Lung (tissue), 12 donors: Measurements from ENCODE around the gene WDR20. TPM values are rescaled to one million over a fixed set of nuclear protein-coding genes. Genes with fewer than 3 reads are reported as not detected.
"Not testable (repeated sequence)": the region's sequence is repeated elsewhere in the genome, so short reads cannot be mapped to it uniquely, and the experiment has no call there.

Experiments
- ATAC-seq: fragments of 200-7000 bp; cut with Tn5 transposase; one replicate; pipeline ENCODE4 v1.9.1; 2020; ENCODE audit warnings: moderate number of reproducible peaks; ENCODE audit not compliant: insufficient read depth, low FRiP score
- DNase-seq, 3 donors: peaks; one replicate each; pipeline ENCODE4 v3.0.0-alpha.2; 2013 to 2017
- H3K27ac ChIP-seq, 2 donors: one replicate each; pipeline ENCODE4 v1.5.1; 2013; ENCODE audit warnings: mild to moderate bottlenecking in 2 of 2, moderate library complexity in 2 of 2, control low read depth in 1 of 2, inconsistent platforms in 1 of 2, low read depth in 1 of 2, low read length in 1 of 2
- H3K27me3 ChIP-seq, 3 donors: one replicate each; pipeline ENCODE4 v1.5.1; 2013; ENCODE audit warnings: low read length in 2 of 3; ENCODE audit not compliant: control insufficient read depth in 3 of 3, insufficient read depth in 3 of 3
- H3K36me3 ChIP-seq, 4 donors: one replicate each; pipeline ENCODE4 v1.5.1; 2013; ENCODE audit warnings: low read length in 4 of 4, mild to moderate bottlenecking in 1 of 4, moderate library complexity in 1 of 4; ENCODE audit not compliant: control insufficient read depth in 4 of 4, insufficient read depth in 4 of 4
- H3K4me1 ChIP-seq, 5 donors: one replicate each; pipeline ENCODE4 v1.5.1; 2013; ENCODE audit warnings: low read length in 5 of 5, mild to moderate bottlenecking in 2 of 5, moderate library complexity in 1 of 5; ENCODE audit not compliant: control insufficient read depth in 5 of 5, insufficient read depth in 5 of 5
- H3K4me3 ChIP-seq: one replicate; pipeline ENCODE4 v1.5.1; 2013; ENCODE audit warnings: mild to moderate bottlenecking, control low read depth, moderate library complexity
- H3K9ac ChIP-seq, 2 donors: one replicate each; pipeline ENCODE4 v1.5.1; 2013; ENCODE audit warnings: low read length in 2 of 2, control low read depth in 1 of 2; ENCODE audit not compliant: insufficient read depth in 1 of 2
- H3K9me3 ChIP-seq, 4 donors: one replicate each; pipeline ENCODE4 v1.5.1; 2013; ENCODE audit warnings: low read length in 3 of 4, mild to moderate bottlenecking in 1 of 4, moderate library complexity in 1 of 4; ENCODE audit not compliant: control insufficient read depth in 4 of 4, insufficient read depth in 3 of 4
- CTCF ChIP-seq: IDR thresholded peaks from 2 replicates; pipeline ENCODE4 v1.5.1; 2012; ENCODE audit warnings: mild to moderate bottlenecking; ENCODE audit errors: control extremely low read depth, extremely low read depth
- WGBS, 2 donors: extraction: QIAGEN DNeasy Blood & Tissue Kit; methylation state at CpG; one replicate each; pipeline ENCODE4 v1.1.7; 2013; 5-methylcytosine and 5-hydroxymethylcytosine counted together
- polyA plus RNA-seq, 2 donors: library from polyadenylated mRNA; stranded (reverse); fragments of 200-250 nt; gene quantifications; one replicate each; pipeline ENCODE4 v1.2.1, GENCODE V29; 2013
- total RNA-seq, 2 donors: library from RNA; depleted of rRNA in 1 of 2; stranded (reverse); fragments of >200 nt in 1 of 2; gene quantifications; one replicate each; pipeline ENCODE4 v1.2.1, GENCODE V29; 2014 to 2021
- donor health status: control.
- donor health status: control.
- donor health status: Bipolar disorder and iron deficiency.
- donor health status: healthy.
- donor health status: DM: yes; HTN: yes; CAD: no.

The WDR20 gene
- total and polyA plus RNA-seq, 4 donors = 10.3 to 30.7 (median 19.7) TPM

GRCh38 chr14:102150083-102150482 is 10.4 kb downstream of the WDR20 start:
- WGBS, 2 donors = 94 to 96% methylated on average over 7 of the region's 7 CpGs

GRCh38 chr14:102150744-102151143 is 11.0 kb downstream of the WDR20 start:
- ATAC-seq = no peak
- H3K4me1 ChIP-seq = peaks cover 0 to 13% (median 0%) of the 10 kb centered on the region in 5 donors
- H3K9me3 ChIP-seq = no peaks in the 10 kb centered on the region
- TF ChIP-seq CTCF = no peak
- no peak for DNase-seq
- WGBS, 2 donors = 90 to 97% methylated on average over 1 of the region's 1 CpG
- H3K36me3 ChIP-seq = peaks cover 0 to 4% (median under 1%) of the 10 kb centered on the region in 4 donors
- no peak overlapping the region for H3K27ac ChIP-seq
- no peak overlapping the region for H3K9ac ChIP-seq
- H3K4me3 ChIP-seq = no peak overlapping the region
- H3K27me3 ChIP-seq = no peaks in the 10 kb centered on the region

More at GRCh38 chr14:102150083-102150482, 10.4 kb downstream of the WDR20 start:
- H3K36me3 ChIP-seq = peaks cover 0 to 4% (median under 1%) of the 10 kb centered on the region in 4 donors
- TF ChIP-seq CTCF = no peak
- DNase-seq (no peak), ATAC-seq (no peak)
- no peaks in the 10 kb centered on the region for H3K9me3 ChIP-seq
- no peak overlapping the region for H3K4me3 ChIP-seq
- H3K4me1 ChIP-seq = peaks cover 0 to 10% (median 0%) of the 10 kb centered on the region in 5 donors
- H3K27me3 ChIP-seq = no peaks in the 10 kb centered on the region
- H3K27ac ChIP-seq = no peak overlapping the region
- no peak overlapping the region for H3K9ac ChIP-seq

- 95 to 97% methylated on average over 3 of the region's 3 CpGs for WGBS, 2 donors
- not testable (repeated sequence) for DNase-seq, H3K27me3 ChIP-seq, H3K36me3 ChIP-seq, H3K9me3 ChIP-seq, H3K4me3 ChIP-seq, H3K27ac ChIP-seq, ATAC-seq, H3K9ac ChIP-seq
- peaks cover 0 to 10% (median 0%) of the 10 kb centered on the region in 5 donors for H3K4me1 ChIP-seq
Measured at GRCh38 chr14:102151411-102151810, 11.7 kb downstream of the WDR20 start.

- Histone ChIP-seq H3K9ac (no peak overlapping the region), H3K4me1 (peaks cover 0 to 14% (median 0%) of the 10 kb centered on the region in 5 donors), H3K4me3 (no peak overlapping the region), H3K27me3 (no peaks in the 10 kb centered on the region), H3K27ac (no peak overlapping the region), H3K9me3 (no peaks in the 10 kb centered on the region), H3K36me3 (peaks cover 0 to 4% (median 2%) of the 10 kb centered on the region in 4 donors)
- ATAC-seq = no peak
- no peak for TF ChIP-seq CTCF
- 100% methylated on average over 1 of the region's 1 CpG for WGBS, 2 donors
- DNase-seq = no peak
Measured at GRCh38 chr14:102154121-102154520, 14.4 kb downstream of the WDR20 start.
